H1 (cell line): Measurements from ENCODE around the gene SCAPER. TPM values are rescaled to one million over a fixed set of nuclear protein-coding genes. Genes with fewer than 3 reads are reported as not detected.

Source experiments
- CTCF ChIA-PET: fragments of 300-600 bp; sonication (Branson Sonifier 250); formaldehyde crosslinking; loops from one replicate; lab custom pipeline; 2021; ENCODE audit not compliant: partially characterized antibody; lab: Charles Lee
- POLR2A ChIA-PET: fragments of 300-600 bp; sonication (Branson Sonifier 250); formaldehyde crosslinking; loops from one replicate; lab custom pipeline; 2021; ENCODE audit warnings: inconsistent platforms; ENCODE audit not compliant: partially characterized antibody; lab: Charles Lee
- DNase-seq, 2 experiments: peaks; one replicate each; pipeline versions ENCODE4 v3.0.0 to v3.0.0-alpha.2; 2010 to 2022; ENCODE audit warnings: low spot score in 2 of 2, low read depth in 1 of 2, mixed read lengths in 1 of 2
- FAIRE-seq: peaks from 2 replicates; lab custom pipeline; 2011; peaks lifted over from hg19 to GRCh38; lab: Jason Lieb, UNC
- H2AFZ ChIP-seq: 2 replicates; pipeline ENCODE4 v1.8.1; 2012; ENCODE audit warnings: low read length, inconsistent platforms
- H2AK5ac ChIP-seq: 2 replicates; pipeline ENCODE4 v1.6.1; 2013; ENCODE audit warnings: low read depth, low read length
- H2BK120ac ChIP-seq: replicated peaks from 2 replicates; pipeline ENCODE3; 2013; ENCODE audit warnings: low read depth, low read length, inconsistent platforms
- H2BK12ac ChIP-seq: 2 replicates; pipeline ENCODE4 v1.6.1; 2013; ENCODE audit warnings: low read depth, low read length
- H2BK15ac ChIP-seq: 2 replicates; pipeline ENCODE4 v1.6.1; 2013; ENCODE audit warnings: low read length
- H2BK20ac ChIP-seq: 2 replicates; pipeline ENCODE4 v1.6.1; 2013; ENCODE audit warnings: low read length
- H2BK5ac ChIP-seq: 2 replicates; pipeline ENCODE4 v1.6.1; 2013; ENCODE audit warnings: low read depth, low read length
- H3K14ac ChIP-seq: 2 replicates; pipeline ENCODE4 v1.6.1; 2013; ENCODE audit warnings: inconsistent platforms; ENCODE audit not compliant: insufficient read length
- H3K18ac ChIP-seq: 2 replicates; pipeline ENCODE4 v1.6.1; 2013; ENCODE audit warnings: low read length; ENCODE audit errors: extremely low read depth
- H3K23ac ChIP-seq: 2 replicates; pipeline ENCODE4 v1.6.1; 2013; ENCODE audit warnings: inconsistent platforms; ENCODE audit not compliant: insufficient read length
- H3K23me2 ChIP-seq: 2 replicates; pipeline ENCODE4 v1.6.1; 2013; ENCODE audit warnings: low read depth, low read length
- H3K27ac ChIP-seq: 2 replicates; pipeline ENCODE4 v1.6.1; 2011; ENCODE audit warnings: low read depth, low read length, inconsistent platforms
- H3K27me3 ChIP-seq, 4 experiments: replicated peaks in 1 of 4; 1 replicate in 1 of 4; 2 replicates in 3 of 4; pipeline versions ENCODE4 v1.6.1 to v1.8.1; 2011 to 2013; ENCODE audit warnings: low read length in 3 of 4, mild to moderate bottlenecking in 3 of 4, inconsistent platforms in 2 of 4, mixed read lengths in 2 of 4, moderate library complexity in 1 of 4; ENCODE audit not compliant: control insufficient read depth in 3 of 4, insufficient read depth in 3 of 4; ENCODE audit errors: extremely low read depth in 1 of 4
- H3K36me3 ChIP-seq, 4 experiments: 2 replicates each; pipeline versions ENCODE4 v1.6.1 to v1.8.1; 2011 to 2013; ENCODE audit warnings: mild to moderate bottlenecking in 4 of 4, low read length in 3 of 4, moderate library complexity in 2 of 4, control low read depth in 1 of 4, inconsistent platforms in 1 of 4; ENCODE audit not compliant: insufficient read depth in 4 of 4, control insufficient read depth in 2 of 4
- H3K4ac ChIP-seq: replicated peaks from 2 replicates; pipeline ENCODE3; 2013; ENCODE audit warnings: low read length, low read depth, mixed read lengths, inconsistent platforms; ENCODE audit not compliant: insufficient read length
- H3K4me1 ChIP-seq, 4 experiments: replicated peaks in 1 of 4; 1 replicate in 1 of 4; 2 replicates in 3 of 4; pipeline versions ENCODE4 v1.6.1 to v1.8.1; 2011 to 2013; ENCODE audit warnings: low read length in 3 of 4, inconsistent platforms in 2 of 4, mixed read lengths in 1 of 4; ENCODE audit not compliant: insufficient read depth in 4 of 4, control insufficient read depth in 3 of 4
- H3K4me2 ChIP-seq, 2 experiments: 2 replicates each; pipeline versions ENCODE4 v1.6.1 to v1.8.1; 2011 to 2013; ENCODE audit warnings: low read depth in 2 of 2, low read length in 2 of 2, control low read depth in 1 of 2, inconsistent platforms in 1 of 2, mild to moderate bottlenecking in 1 of 2; ENCODE audit not compliant: insufficient read depth in 1 of 2
- H3K4me3 ChIP-seq, 4 experiments: fragments of 200-600, 300-600 bp in 1 of 4; sonication (generic), shearing (Covaris generic), sonication (Bioruptor Twin) in 1 of 4; 2 replicates each; pipeline versions ENCODE4 v1.5.1 to v1.8.1; 2011 to 2016; ENCODE audit warnings: low read length in 4 of 4, low read depth in 3 of 4, control low read depth in 2 of 4, inconsistent platforms in 2 of 4, mild to moderate bottlenecking in 2 of 4, mixed read lengths in 1 of 4, moderate library complexity in 1 of 4; ENCODE audit not compliant: insufficient read depth in 2 of 4; ENCODE audit errors: extremely low read depth in 1 of 4
- H3K56ac ChIP-seq: replicated peaks from 2 replicates; pipeline ENCODE3; 2013; ENCODE audit warnings: low read depth, mild to moderate bottlenecking, mixed read lengths, low read length, inconsistent platforms; ENCODE audit not compliant: insufficient read length
- H3K79me1 ChIP-seq: 2 replicates; pipeline ENCODE4 v1.6.1; 2013; ENCODE audit warnings: low read depth, low read length, control low read depth
- H3K79me2 ChIP-seq, 2 experiments: 2 replicates each; pipeline versions ENCODE4 v1.6.1 to v1.8.1; 2012 to 2013; ENCODE audit warnings: low read length in 2 of 2, mild to moderate bottlenecking in 2 of 2, inconsistent platforms in 1 of 2; ENCODE audit not compliant: insufficient read depth in 2 of 2, control insufficient read depth in 1 of 2
- H3K9ac ChIP-seq, 4 experiments: replicated peaks in 1 of 4; 1 replicate in 1 of 4; 2 replicates in 3 of 4; pipeline versions ENCODE4 v1.6.1 to v1.8.1; 2011 to 2013; ENCODE audit warnings: low read depth in 3 of 4, low read length in 3 of 4, control low read depth in 2 of 4, mild to moderate bottlenecking in 2 of 4, moderate library complexity in 2 of 4, inconsistent platforms in 1 of 4; ENCODE audit errors: extremely low read depth in 1 of 4
- H3K9me3 ChIP-seq, 2 experiments: 2 replicates each; pipeline versions ENCODE4 v1.6.1 to v1.8.1; 2012 to 2013; ENCODE audit warnings: mild to moderate bottlenecking in 2 of 2, moderate library complexity in 2 of 2, control low read depth in 1 of 2, inconsistent platforms in 1 of 2, low read depth in 1 of 2, low read length in 1 of 2, mixed read lengths in 1 of 2; ENCODE audit not compliant: insufficient read depth in 2 of 2
- H4K20me1 ChIP-seq, 2 experiments: replicated peaks in 1 of 2; 2 replicates each; pipeline versions ENCODE3 to v1.8.1; 2011 to 2013; ENCODE audit warnings: inconsistent platforms in 2 of 2, low read length in 2 of 2, mild to moderate bottlenecking in 1 of 2; ENCODE audit not compliant: insufficient read depth in 2 of 2, control insufficient read depth in 1 of 2
- H4K5ac ChIP-seq: 2 replicates; pipeline ENCODE4 v1.6.1; 2013; ENCODE audit warnings: low read length, low read depth, mixed read lengths, inconsistent platforms; ENCODE audit not compliant: insufficient read length
- H4K8ac ChIP-seq: 2 replicates; pipeline ENCODE4 v1.8.0; 2013; ENCODE audit warnings: mild to moderate bottlenecking, moderate library complexity, low read length, inconsistent platforms; ENCODE audit not compliant: insufficient read depth; ENCODE audit errors: extremely low read depth
- H4K91ac ChIP-seq: replicated peaks from 2 replicates; pipeline ENCODE3; 2013; ENCODE audit warnings: low read length, mixed read lengths, inconsistent platforms; ENCODE audit not compliant: insufficient read length
- ASH2L ChIP-seq: fragments of 200-600, 300-600 bp; sonication (generic); IDR thresholded peaks from one replicate; pipeline ENCODE4 v1.7.1; 2017; ENCODE audit warnings: low read length
- CBX8 ChIP-seq: fragments of 300-800, 300-1000 bp; sonication (generic); IDR thresholded peaks from 2 replicates; pipeline ENCODE4 v1.7.1; 2016; ENCODE audit warnings: low read depth, low read length, borderline replicate concordance
- CTBP2 ChIP-seq: IDR thresholded peaks from 2 replicates; pipeline ENCODE4 v1.7.0; 2011; ENCODE audit warnings: borderline replicate concordance, mild to moderate bottlenecking, moderate library complexity, mixed read lengths, low read length; ENCODE audit not compliant: insufficient read depth, insufficient read length
- FOSL1 ChIP-seq: IDR thresholded peaks from 2 replicates; pipeline ENCODE4 v1.6.1; 2011; ENCODE audit warnings: mild to moderate bottlenecking, low read depth, low read length, moderate library complexity; ENCODE audit not compliant: insufficient read depth
- MAFK ChIP-seq: IDR thresholded peaks from 2 replicates; pipeline ENCODE4 v1.6.1; 2012; ENCODE audit warnings: low read depth, mild to moderate bottlenecking, improper control_type of control experiment, low read length
- SUZ12 ChIP-seq: fragments of 200-600 bp; sonication (generic); IDR thresholded peaks from 2 replicates; pipeline ENCODE4 v1.6.1; 2012; ENCODE audit warnings: mild to moderate bottlenecking, inconsistent platforms, low read length, moderate library complexity, mixed read lengths
- WGBS, 2 experiments: shearing (Covaris generic) in 1 of 2; methylation state at CpG; one replicate each; pipeline versions ENCODE4 v1.1.6 to v1.1.7; 2013 to 2015; ENCODE audit warnings: low lambda C conversion rate in 2 of 2, mixed read lengths in 2 of 2, inconsistent platforms in 1 of 2, low coverage in 1 of 2, missing lambda C conversion rate in 1 of 2; ENCODE audit not compliant: insufficient replicate concordance in 2 of 2, insufficient coverage in 1 of 2, insufficient read length in 1 of 2; ENCODE audit errors: extremely low coverage in 1 of 2, missing lambda C conversion rate in 1 of 2; 5-methylcytosine and 5-hydroxymethylcytosine counted together
- polyA plus RNA-seq, 7 experiments: library from polyadenylated mRNA; depleted of rRNA in 3 of 7; stranded (reverse) in 5 of 7; unstranded in 2 of 7; fragments of >200 nt in 5 of 7; fragments of 200-250 nt in 2 of 7; gene quantifications; 1 replicate in 5 of 7; 2 replicates in 1 of 7; 4 replicates in 1 of 7; pipeline versions ENCODE4 v1.2.1 to v1.2.3, GENCODE V29; 2011 to 2013; ENCODE audit warnings: missing spikeins in 2 of 7, mixed read lengths in 2 of 7
- total RNA-seq: library from RNA; stranded (reverse); fragmentation: NEBNext Ultra II Directional; extraction: Animal tissue kit (Norgen Biotek cat#: 25700); gene quantifications from 2 replicates; pipeline ENCODE4 v1.2.1, GENCODE V29; 2021

SCAPER gene
- total and polyA plus RNA-seq, 2 of the 8 experiments (the other 6 are each of a cell fraction or from before 2014, with no cell fraction given): 1.6 to 6.8 TPM

GRCh38 chr15:76546805-76547204 lies 358.3 kb downstream of the SCAPER start:
- no peak overlapping the region for H3K9ac ChIP-seq
- H3K4me2 ChIP-seq: no peak overlapping the region
- H4K8ac ChIP-seq: no peak overlapping the region
- no peak overlapping the region for H2BK20ac ChIP-seq
- H4K5ac ChIP-seq: no peak overlapping the region
- H3K56ac ChIP-seq: no peak overlapping the region
- DNase-seq (no peak), FAIRE-seq (no peak)
- POLR2A ChIA-PET: no interaction called here
- 0 out of 4 replicates have a peak, but pooled peaks cover 0 to 3% of the 10 kb centered on the region in 2 experiments for H3K9me3 ChIP-seq
- WGBS, 2 experiments: 92% methylated on average over 2 of the region's 2 CpGs; no CpG with 5 or more reads in 1 of the 2 experiments
- no peak overlapping the region for H2BK15ac ChIP-seq
- H3K4me3 ChIP-seq: no peak overlapping the region
- TF ChIP-seq ASH2L (no peak), FOSL1 (no peak), MAFK (no peak), SUZ12 (no peak), CTBP2 (no peak), CBX8 (no peak)
- H3K23ac ChIP-seq: no peak overlapping the region
- no peak overlapping the region for H3K4ac ChIP-seq
- H3K27ac ChIP-seq: no peak overlapping the region
- CTCF ChIA-PET: no interaction called here
- no peak overlapping the region for H2AK5ac ChIP-seq
- no peaks in the 10 kb centered on the region; a peak in 1 of 7 replicates for H3K27me3 ChIP-seq
- H2BK5ac ChIP-seq: no peak overlapping the region
- H3K23me2 ChIP-seq: no peaks in the 10 kb centered on the region
- no peaks in the 10 kb centered on the region for H3K79me1 ChIP-seq
- no peak overlapping the region for H2AFZ ChIP-seq
- H3K79me2 ChIP-seq: no peaks in the 10 kb centered on the region
- H4K91ac ChIP-seq: no peak overlapping the region
- H2BK120ac ChIP-seq: no peak overlapping the region
- no peak overlapping the region for H2BK12ac ChIP-seq
- no peaks in the 10 kb centered on the region for H3K36me3 ChIP-seq
- no peak overlapping the region for H3K14ac ChIP-seq
- H3K18ac ChIP-seq: no peak overlapping the region
- H4K20me1 ChIP-seq: no peaks in the 10 kb centered on the region
- no peaks in the 10 kb centered on the region for H3K4me1 ChIP-seq
